Measurements from ENCODE around the gene GSC.
"Not testable (repeated sequence)": the region's sequence is repeated elsewhere in the genome, so short reads cannot be mapped to it uniquely, and the experiment has no call there.

GSC gene

DNA sequence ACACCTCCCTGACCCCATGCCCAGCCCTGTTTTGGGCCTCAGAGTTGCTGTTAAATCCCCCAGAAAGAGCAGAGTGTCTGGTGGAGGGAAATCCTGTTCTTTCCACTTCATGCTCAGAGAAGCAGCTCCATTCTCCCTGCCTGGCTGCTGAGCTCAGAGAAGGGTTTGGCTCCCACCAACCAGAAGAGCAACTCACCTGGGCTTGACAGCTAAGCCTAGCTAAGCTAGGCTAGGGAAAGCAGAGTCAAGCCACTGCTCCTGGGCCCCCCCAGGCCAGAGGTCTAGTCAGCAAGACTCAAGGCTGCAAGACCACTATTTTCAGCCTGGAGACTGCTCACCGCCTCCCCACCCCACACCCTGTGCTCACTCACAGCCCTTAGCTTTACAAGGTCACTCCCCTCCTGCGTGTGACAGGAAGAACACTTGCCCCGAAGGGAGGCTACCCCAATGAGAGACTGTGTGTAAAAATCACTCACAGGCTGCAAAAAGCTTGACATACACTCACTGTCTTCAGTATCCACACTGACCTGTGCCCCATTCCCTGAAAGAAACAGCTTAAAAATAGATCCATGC, 13.5 kb downstream of the GSC start:
- H3K9me3 ChIP-seq (ENCODE audit: control insufficient read depth, low read length) = no peaks in the 10 kb centered on the region
- peaks cover 6% of the 10 kb centered on the region for H3K27me3 ChIP-seq (replicated peaks; ENCODE audit: control insufficient read depth, insufficient read depth, low read length)
- peaks cover 18% of the 10 kb centered on the region for H3K4me1 ChIP-seq (ENCODE audit: control insufficient read depth, insufficient read depth, low read length)
- no peak for DNase-seq (ENCODE audit: low read depth)
- no peak overlapping the region for H3K9ac ChIP-seq (ENCODE audit: low read length)
- H3K36me3 ChIP-seq (ENCODE audit: control insufficient read depth, insufficient read depth, low read length, severe bottlenecking) = no peaks in the 10 kb centered on the region
- H3K4me3 ChIP-seq (ENCODE audit: low read length) = no peak overlapping the region

DNA sequence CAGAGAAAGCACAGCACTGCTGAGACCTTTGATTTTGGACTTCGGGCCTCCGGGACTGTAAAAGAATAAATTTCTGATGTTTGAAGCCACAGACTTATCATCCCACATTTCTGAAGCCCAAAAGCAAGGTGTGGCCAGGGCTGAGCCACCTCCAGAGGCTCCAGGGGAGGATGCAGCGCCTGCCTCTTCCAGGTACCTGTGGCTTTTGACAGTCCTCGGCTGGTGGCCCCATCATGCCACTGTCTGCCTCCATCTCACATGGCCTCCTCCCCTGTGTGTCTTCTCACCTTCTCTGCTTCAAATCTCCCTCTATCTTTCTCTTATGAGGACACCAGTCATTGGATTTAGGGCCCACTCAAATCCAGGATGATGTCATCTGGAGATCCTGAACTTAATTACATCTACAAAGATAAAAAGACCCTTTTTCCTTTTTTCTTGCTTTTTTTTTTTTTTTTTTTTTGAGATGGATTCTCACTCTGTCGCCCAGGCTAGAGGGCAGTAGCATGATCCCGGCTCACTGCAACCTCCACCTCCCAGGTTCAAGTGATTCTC, 15.4 kb downstream of the GSC start:
- Histone ChIP-seq H3K36me3 (ENCODE audit: control insufficient read depth, insufficient read depth, low read length, severe bottlenecking) (no peaks in the 10 kb centered on the region), H3K4me3 (ENCODE audit: low read length) (no peak overlapping the region), H3K27me3 (replicated peaks; ENCODE audit: control insufficient read depth, insufficient read depth, low read length) (peaks cover 10% of the 10 kb centered on the region), H3K9me3 (ENCODE audit: control insufficient read depth, low read length) (no peaks in the 10 kb centered on the region), H3K9ac (ENCODE audit: low read length) (no peak overlapping the region), H3K4me1 (ENCODE audit: control insufficient read depth, insufficient read depth, low read length) (peaks cover 16% of the 10 kb centered on the region)
- no peak for DNase-seq (ENCODE audit: low read depth)

DNA sequence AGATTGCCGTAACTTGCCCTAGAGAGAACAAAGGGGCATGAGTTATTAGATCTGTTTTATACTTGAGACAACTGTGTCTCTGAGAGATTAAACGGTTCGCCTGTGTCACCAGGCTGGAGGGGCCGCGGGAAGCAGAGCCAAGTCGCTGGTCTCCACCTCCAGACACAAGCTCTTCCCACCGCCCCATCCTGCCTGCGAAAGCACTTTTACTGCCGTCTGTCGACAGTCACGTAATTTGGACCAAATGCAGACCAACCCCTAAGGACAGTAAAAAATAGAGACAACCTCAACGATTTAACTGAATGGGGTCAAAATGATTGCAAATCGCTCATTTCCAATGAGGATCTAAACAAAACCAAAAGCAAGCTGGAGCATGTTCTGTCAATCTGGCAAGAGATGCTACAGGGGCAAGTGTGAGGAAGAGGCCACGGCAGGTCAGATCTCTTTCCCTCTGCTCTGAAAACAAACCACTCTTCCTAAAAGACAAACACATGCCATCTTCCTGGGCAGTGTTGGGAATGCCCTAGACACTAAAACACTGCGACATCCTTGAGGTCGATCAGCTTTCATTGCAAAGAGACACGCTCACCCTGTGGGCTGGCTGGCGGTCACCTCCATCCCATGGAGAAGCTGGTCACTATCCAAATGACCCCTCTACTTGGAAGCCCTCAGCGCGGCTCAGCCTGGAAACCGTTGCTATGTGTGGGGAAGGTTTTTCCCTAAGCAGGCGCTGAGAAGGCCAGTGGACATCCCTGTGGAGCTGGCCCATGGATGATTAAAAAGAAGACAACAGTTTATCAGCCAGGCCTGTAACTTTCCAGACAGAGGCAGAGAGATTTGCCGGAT, 17.1 kb downstream of the GSC start:
- Histone ChIP-seq H3K4me1 (ENCODE audit: control insufficient read depth, insufficient read depth, low read length) (peaks cover 16% of the 10 kb centered on the region), H3K9me3 (ENCODE audit: control insufficient read depth, low read length) (no peaks in the 10 kb centered on the region), H3K9ac (ENCODE audit: low read length) (no peak overlapping the region), H3K27me3 (replicated peaks; ENCODE audit: control insufficient read depth, insufficient read depth, low read length) (peaks cover 10% of the 10 kb centered on the region), H3K4me3 (ENCODE audit: low read length) (peak overlapping the region; percentile 30), H3K36me3 (ENCODE audit: control insufficient read depth, insufficient read depth, low read length, severe bottlenecking) (no peaks in the 10 kb centered on the region)
- DNase-seq (ENCODE audit: low read depth) = no peak

DNA sequence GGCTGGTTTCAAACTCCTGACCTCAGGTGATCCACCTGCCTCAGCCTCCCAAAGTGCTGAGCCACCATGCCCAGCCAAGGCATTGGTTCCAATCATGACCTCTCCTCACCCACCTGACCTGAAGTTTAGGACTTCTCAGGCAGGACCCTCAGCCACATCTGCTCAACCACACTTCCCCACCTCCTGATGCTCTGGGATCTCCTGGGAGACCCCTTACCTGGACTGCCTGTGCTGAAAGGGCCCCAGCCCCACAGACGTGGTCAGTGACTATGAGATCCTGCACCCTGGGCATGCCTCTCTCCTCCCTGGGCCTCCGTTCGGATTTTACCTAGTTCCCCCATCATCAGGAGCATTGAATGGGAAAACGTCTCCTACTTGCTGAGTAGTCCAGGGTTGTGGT, 18.0 kb downstream of the GSC start:
- peaks cover 16% of the 10 kb centered on the region for H3K4me1 ChIP-seq (ENCODE audit: control insufficient read depth, insufficient read depth, low read length)
- no peak overlapping the region for H3K4me3 ChIP-seq (ENCODE audit: low read length)
- DNase-seq (ENCODE audit: low read depth) = no peak
- peaks cover 10% of the 10 kb centered on the region for H3K27me3 ChIP-seq (replicated peaks; ENCODE audit: control insufficient read depth, insufficient read depth, low read length)
- no peaks in the 10 kb centered on the region for H3K36me3 ChIP-seq (ENCODE audit: control insufficient read depth, insufficient read depth, low read length, severe bottlenecking)
- H3K9ac ChIP-seq (ENCODE audit: low read length) = no peak overlapping the region
- no peaks in the 10 kb centered on the region for H3K9me3 ChIP-seq (ENCODE audit: control insufficient read depth, low read length)

DNA sequence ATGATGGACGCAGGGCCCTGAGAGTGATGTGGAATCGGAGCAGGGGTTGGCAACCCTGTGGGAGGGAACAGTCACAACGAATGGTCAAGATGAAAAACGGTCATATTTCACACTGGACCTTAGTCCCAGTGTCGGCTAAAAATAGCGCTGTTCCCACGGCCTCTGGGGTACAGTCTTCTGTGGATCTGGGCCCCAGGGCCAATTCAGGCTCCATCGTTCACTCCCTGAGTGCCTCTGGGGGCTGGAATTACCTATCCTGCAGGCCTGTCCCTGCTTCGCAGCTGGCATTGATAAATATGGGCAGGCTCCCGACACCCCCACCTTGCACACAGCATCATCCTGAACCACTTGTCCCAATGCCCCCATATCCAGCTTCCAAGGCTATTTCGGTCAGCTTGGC, 18.6 kb downstream of the GSC start:
- no peak overlapping the region for H3K9ac ChIP-seq (ENCODE audit: low read length)
- H3K9me3 ChIP-seq (ENCODE audit: control insufficient read depth, low read length) = no peaks in the 10 kb centered on the region
- H3K27me3 ChIP-seq (replicated peaks; ENCODE audit: control insufficient read depth, insufficient read depth, low read length) = peaks cover 10% of the 10 kb centered on the region
- no peaks in the 10 kb centered on the region for H3K36me3 ChIP-seq (ENCODE audit: control insufficient read depth, insufficient read depth, low read length, severe bottlenecking)
- no peak overlapping the region for H3K4me3 ChIP-seq (ENCODE audit: low read length)
- no peak for DNase-seq (ENCODE audit: low read depth)
- H3K4me1 ChIP-seq (ENCODE audit: control insufficient read depth, insufficient read depth, low read length) = peaks cover 12% of the 10 kb centered on the region

DNA sequence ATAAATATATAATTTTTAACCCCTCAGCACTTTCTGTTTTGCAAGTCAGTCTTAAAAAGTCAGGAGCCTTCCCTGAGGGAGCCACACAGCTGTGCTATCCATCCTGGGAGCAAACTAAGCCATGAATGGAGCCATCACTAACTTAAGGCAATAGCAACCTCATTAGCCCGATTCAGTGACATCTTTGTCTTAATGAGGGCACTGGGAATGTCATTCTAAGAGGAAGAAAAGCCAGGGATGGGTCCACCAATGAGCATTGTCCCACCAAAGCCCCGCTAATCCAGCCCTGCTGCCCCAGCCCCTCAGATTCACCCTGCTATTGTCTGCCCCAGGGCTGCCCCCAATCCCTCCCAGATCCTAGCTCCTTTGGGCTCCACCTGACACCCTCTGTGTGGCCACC, 19.5 kb downstream of the GSC start:
- peaks cover 10% of the 10 kb centered on the region for H3K27me3 ChIP-seq (replicated peaks; ENCODE audit: control insufficient read depth, insufficient read depth, low read length)
- H3K36me3 ChIP-seq (ENCODE audit: control insufficient read depth, insufficient read depth, low read length, severe bottlenecking) = no peaks in the 10 kb centered on the region
- H3K4me1 ChIP-seq (ENCODE audit: control insufficient read depth, insufficient read depth, low read length) = peaks cover 12% of the 10 kb centered on the region
- no peak overlapping the region for H3K4me3 ChIP-seq (ENCODE audit: low read length)
- H3K9me3 ChIP-seq (ENCODE audit: control insufficient read depth, low read length) = no peaks in the 10 kb centered on the region
- H3K9ac ChIP-seq (ENCODE audit: low read length) = no peak overlapping the region
- DNase-seq (ENCODE audit: low read depth) = no peak

DNA sequence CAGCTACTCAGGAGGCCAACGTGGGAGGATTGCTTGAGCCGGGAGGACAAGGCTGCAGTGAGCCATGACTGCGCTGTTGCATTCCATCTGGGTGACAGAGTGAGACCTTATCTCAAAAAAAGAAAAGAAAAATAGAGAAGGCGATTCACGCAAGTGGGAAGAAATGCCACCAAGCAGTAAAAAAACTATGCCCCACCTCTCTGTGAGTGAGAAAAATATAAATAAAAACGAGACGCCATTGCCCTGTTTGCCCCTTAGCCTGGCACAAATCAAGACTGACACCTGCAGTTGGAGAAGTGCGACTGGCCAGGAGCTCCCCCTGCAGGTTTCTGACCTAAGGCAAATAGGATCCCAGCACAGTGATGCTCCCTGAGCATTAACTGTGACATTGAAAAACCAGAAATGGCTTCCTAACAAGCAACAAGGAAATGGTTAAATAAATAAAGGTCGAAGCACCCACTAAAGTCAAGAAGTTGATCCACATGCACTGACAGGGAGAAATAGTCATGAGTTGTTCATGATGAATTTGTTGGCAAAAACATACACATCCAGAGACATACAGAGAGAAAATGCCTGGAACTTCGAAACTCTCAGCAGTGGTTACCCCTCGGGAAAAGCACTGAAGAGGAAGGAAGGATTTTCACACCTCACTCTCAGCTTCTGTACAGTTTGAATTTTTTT, 21.1 kb downstream of the GSC start:
- Histone ChIP-seq H3K9ac (ENCODE audit: low read length) (no peak overlapping the region), H3K36me3 (ENCODE audit: control insufficient read depth, insufficient read depth, low read length, severe bottlenecking) (no peaks in the 10 kb centered on the region), H3K9me3 (ENCODE audit: control insufficient read depth, low read length) (no peaks in the 10 kb centered on the region), H3K27me3 (replicated peaks; ENCODE audit: control insufficient read depth, insufficient read depth, low read length) (peaks cover 10% of the 10 kb centered on the region), H3K4me1 (ENCODE audit: control insufficient read depth, insufficient read depth, low read length) (peaks cover 12% of the 10 kb centered on the region), H3K4me3 (ENCODE audit: low read length) (no peak overlapping the region)
- DNase-seq (ENCODE audit: low read depth) = peak; percentile 23

DNA sequence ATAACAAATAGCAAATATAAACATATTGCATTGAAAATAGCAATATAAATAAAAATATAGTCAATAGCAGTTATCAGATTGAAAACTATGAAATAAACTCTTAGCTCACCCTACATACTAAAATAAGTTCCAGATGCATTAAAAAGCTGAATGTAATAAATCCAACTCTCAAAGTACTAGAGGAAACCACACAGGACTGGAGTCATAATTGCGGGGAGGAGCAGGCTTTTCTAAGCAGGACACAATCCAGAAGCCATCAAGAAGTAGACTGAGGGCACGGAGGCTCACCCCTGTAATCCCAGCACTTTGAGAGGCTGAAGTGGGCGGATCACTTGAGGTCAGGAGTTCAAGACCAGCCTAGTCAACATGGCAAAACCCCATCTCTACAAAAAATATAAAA, 22.2 kb downstream of the GSC start:
- H3K9me3 ChIP-seq (ENCODE audit: control insufficient read depth, low read length) = no peaks in the 10 kb centered on the region
- H3K4me1 ChIP-seq (ENCODE audit: control insufficient read depth, insufficient read depth, low read length) = peaks cover 4% of the 10 kb centered on the region
- H3K9ac ChIP-seq (ENCODE audit: low read length) = no peak overlapping the region
- H3K4me3 ChIP-seq (ENCODE audit: low read length) = no peak overlapping the region
- H3K27me3 ChIP-seq (replicated peaks; ENCODE audit: control insufficient read depth, insufficient read depth, low read length) = peaks cover 14% of the 10 kb centered on the region
- no peaks in the 10 kb centered on the region for H3K36me3 ChIP-seq (ENCODE audit: control insufficient read depth, insufficient read depth, low read length, severe bottlenecking)
- DNase-seq (ENCODE audit: low read depth) = peak; percentile 49

DNA sequence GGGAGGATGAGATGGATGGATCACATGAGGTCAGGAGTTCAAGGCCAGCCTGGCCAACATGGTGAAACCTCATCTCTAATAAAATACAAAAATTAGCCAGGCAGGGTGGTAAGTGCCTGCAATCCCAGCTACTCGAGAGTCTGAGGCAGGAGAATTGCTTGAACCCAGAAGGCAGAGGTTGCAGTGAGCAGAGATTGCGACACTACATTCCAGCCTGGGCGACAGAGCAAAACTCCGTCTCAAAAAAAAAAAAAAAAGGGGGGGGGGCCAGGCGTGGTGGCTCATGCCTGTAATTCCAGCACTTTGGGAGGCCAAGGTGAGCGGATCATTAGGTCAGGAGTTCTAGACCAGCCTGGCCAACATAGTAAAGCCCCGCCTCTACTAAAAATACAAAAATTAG, 22.8 kb downstream of the GSC start:
- H3K27me3 ChIP-seq (replicated peaks; ENCODE audit: control insufficient read depth, insufficient read depth, low read length) = peaks cover 14% of the 10 kb centered on the region
- not testable (repeated sequence) for H3K36me3 ChIP-seq (ENCODE audit: control insufficient read depth, insufficient read depth, low read length, severe bottlenecking); H3K4me1 ChIP-seq (ENCODE audit: control insufficient read depth, insufficient read depth, low read length); H3K9me3 ChIP-seq (ENCODE audit: control insufficient read depth, low read length); DNase-seq (ENCODE audit: low read depth); H3K4me3 ChIP-seq (ENCODE audit: low read length); H3K9ac ChIP-seq (ENCODE audit: low read length)

DNA sequence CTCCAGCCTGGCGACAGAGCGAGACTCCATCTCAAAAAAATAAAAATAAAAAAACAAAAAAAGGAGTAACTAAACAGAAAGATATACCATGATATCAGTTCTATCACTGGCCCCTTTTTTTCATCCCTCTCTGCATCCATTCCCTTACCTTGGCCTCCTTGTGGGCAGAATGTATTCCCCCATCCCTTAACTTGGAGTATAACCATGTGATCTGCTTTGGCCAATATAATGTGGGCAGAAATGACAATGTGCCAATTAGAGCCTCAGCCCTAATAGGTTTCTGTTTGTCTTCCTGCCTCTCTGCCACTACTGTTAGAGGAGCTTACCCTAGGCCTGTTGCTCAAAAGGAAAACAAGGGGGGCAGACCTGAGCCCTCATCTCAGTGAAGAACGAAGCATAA, 23.8 kb downstream of the GSC start:
- H3K36me3 ChIP-seq (ENCODE audit: control insufficient read depth, insufficient read depth, low read length, severe bottlenecking) = no peaks in the 10 kb centered on the region
- no peak for DNase-seq (ENCODE audit: low read depth)
- H3K4me1 ChIP-seq (ENCODE audit: control insufficient read depth, insufficient read depth, low read length) = no peaks in the 10 kb centered on the region
- H3K27me3 ChIP-seq (replicated peaks; ENCODE audit: control insufficient read depth, insufficient read depth, low read length) = peaks cover 6% of the 10 kb centered on the region
- H3K9me3 ChIP-seq (ENCODE audit: control insufficient read depth, low read length) = no peaks in the 10 kb centered on the region
- no peak overlapping the region for H3K4me3 ChIP-seq (ENCODE audit: low read length)
- no peak overlapping the region for H3K9ac ChIP-seq (ENCODE audit: low read length)

DNA sequence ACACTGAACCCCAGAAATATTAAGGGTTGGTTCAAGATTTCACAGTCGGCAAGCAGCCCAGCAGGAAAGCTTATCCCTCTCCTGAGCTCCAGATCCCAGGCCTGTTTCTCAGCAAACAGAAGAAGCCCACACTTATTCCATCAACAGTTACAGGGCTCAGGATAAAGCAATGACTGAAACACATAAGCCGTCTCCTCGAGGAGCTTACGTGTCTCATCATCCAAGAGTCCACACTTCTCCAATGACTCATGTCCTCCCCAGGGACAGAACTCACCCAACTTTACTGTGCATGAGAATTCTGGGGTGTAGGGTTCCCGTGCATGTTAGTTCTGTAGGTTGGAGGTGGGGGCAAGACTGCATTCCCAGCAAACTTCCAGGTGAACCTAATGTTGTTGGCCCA, 31.2 kb downstream of the GSC start:
- DNase-seq (ENCODE audit: low read depth) = peak; percentile 8
- Histone ChIP-seq H3K36me3 (ENCODE audit: control insufficient read depth, insufficient read depth, low read length, severe bottlenecking) (no peaks in the 10 kb centered on the region), H3K4me3 (ENCODE audit: low read length) (no peak overlapping the region), H3K9ac (ENCODE audit: low read length) (no peak overlapping the region), H3K9me3 (ENCODE audit: control insufficient read depth, low read length) (no peaks in the 10 kb centered on the region), H3K4me1 (ENCODE audit: control insufficient read depth, insufficient read depth, low read length) (peaks cover 13% of the 10 kb centered on the region), H3K27me3 (replicated peaks; ENCODE audit: control insufficient read depth, insufficient read depth, low read length) (peaks cover 4% of the 10 kb centered on the region)
